Dendritic cell treated with granulocyte-macrophage colony-stimulating factor and Interleukin-4, amounts not matched to agents 40 ng/mL and 50 ng/mL, for 4 days (primary cell): ENCODE data around the gene KBTBD4.
"Not testable (repeated sequence)": the region's sequence is repeated elsewhere in the genome, so short reads cannot be mapped to it uniquely, and the experiment has no call there.

ENCODE experiments used
- H3K27ac Mint-ChIP-seq: one replicate; pipeline ENCODE4 v1.8.0; 2022; ENCODE audit warnings: mild to moderate bottlenecking, mixed read lengths
- H3K27me3 Mint-ChIP-seq: one replicate; pipeline ENCODE4 v1.8.0; 2022; ENCODE audit warnings: mild to moderate bottlenecking, mixed read lengths
- H3K36me3 Mint-ChIP-seq: one replicate; pipeline ENCODE4 v1.8.0; 2022; ENCODE audit warnings: low read depth, mixed read lengths
- H3K4me1 Mint-ChIP-seq: one replicate; pipeline ENCODE4 v1.8.0; 2022; ENCODE audit warnings: low read depth, mixed read lengths
- H3K4me3 Mint-ChIP-seq: one replicate; pipeline ENCODE4 v1.8.0; 2022; ENCODE audit warnings: mild to moderate bottlenecking, moderate library complexity, mixed read lengths
- H3K9me3 Mint-ChIP-seq: one replicate; pipeline ENCODE4 v1.8.0; 2022; ENCODE audit warnings: mixed read lengths
- intact Hi-C: fragments of 100-400 bp; cut with micrococcal nuclease; formaldehyde crosslinking; loops from one replicate; pipeline ENCODE4 v1.15.0; 2022

The KBTBD4 gene

DNA sequence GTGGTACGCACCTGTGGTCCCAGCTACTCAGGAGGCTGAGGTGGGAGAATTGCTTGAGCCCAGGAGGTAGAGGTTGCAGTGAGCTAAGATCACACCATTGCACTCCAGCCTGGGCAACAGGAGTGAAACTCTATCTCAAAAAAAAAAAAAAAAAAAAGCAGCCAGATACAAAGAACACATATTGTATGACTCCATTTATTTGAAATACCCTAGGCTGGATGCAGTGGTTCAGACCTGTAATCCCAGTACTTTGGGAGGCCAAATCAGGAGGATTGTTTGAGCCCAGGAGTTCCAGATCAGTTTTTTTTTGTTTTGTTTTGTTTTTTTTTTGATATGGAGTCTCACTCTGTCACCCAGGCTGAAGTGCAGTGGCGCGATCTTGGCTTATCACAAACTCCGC, 16.4 kb downstream of the KBTBD4 start:
- H3K27me3 Mint-ChIP-seq, H3K4me3 Mint-ChIP-seq, intact Hi-C loops, H3K9me3 Mint-ChIP-seq, H3K27ac Mint-ChIP-seq, H3K36me3 Mint-ChIP-seq: not testable (repeated sequence)
- peaks cover 31% of the 10 kb centered on the region for H3K4me1 Mint-ChIP-seq

- no peaks in the 10 kb centered on the region for H3K9me3 Mint-ChIP-seq
- H3K4me3 Mint-ChIP-seq: no peak overlapping the region
- no peaks in the 10 kb centered on the region for H3K36me3 Mint-ChIP-seq
- intact Hi-C loops: no loop called here
- H3K4me1 Mint-ChIP-seq: peaks cover 22% of the 10 kb centered on the region
- no peaks in the 10 kb centered on the region for H3K27me3 Mint-ChIP-seq
- no peak overlapping the region for H3K27ac Mint-ChIP-seq
Measured at GRCh38 chr11:47560426-47560825, 18.3 kb downstream of the KBTBD4 start.

DNA sequence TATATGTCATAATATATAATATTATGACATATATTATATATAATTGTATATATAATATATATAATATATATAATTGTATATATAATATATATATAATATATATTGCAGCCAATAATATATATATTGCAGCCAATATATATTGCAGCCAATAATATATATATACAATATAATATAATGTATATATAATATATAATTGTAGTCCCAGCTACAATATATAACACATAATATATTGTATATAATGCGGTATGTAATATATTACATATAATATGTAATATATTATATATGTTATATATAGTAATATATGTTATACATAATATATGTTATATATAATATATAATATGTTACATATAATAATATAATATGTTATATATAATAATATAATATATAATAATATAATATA, 20.1 kb downstream of the KBTBD4 start:
- Mint-ChIP-seq H3K27me3 (no peaks in the 10 kb centered on the region), H3K36me3 (no peaks in the 10 kb centered on the region), H3K27ac (no peak overlapping the region), H3K4me1 (peaks cover 19% of the 10 kb centered on the region), H3K4me3 (no peak overlapping the region), H3K9me3 (no peaks in the 10 kb centered on the region)
- intact Hi-C loops: loop anchor here (10.0 kb wide), 1 partner anchor 56 kb away; no protein-coding TSS in a partner anchor

- H3K27ac Mint-ChIP-seq, H3K36me3 Mint-ChIP-seq, H3K27me3 Mint-ChIP-seq, H3K9me3 Mint-ChIP-seq, H3K4me3 Mint-ChIP-seq: not testable (repeated sequence)
- peaks cover 26% of the 10 kb centered on the region for H3K4me1 Mint-ChIP-seq
- intact Hi-C loops: loop anchor here (10.0 kb wide), 1 partner anchor 58 kb away; no protein-coding TSS in a partner anchor
Measured at GRCh38 chr11:47557004-47557403, 21.8 kb downstream of the KBTBD4 start.

- Mint-ChIP-seq H3K9me3 (no peaks in the 10 kb centered on the region), H3K27ac (peak overlapping the region; percentile 99), H3K27me3 (no peaks in the 10 kb centered on the region), H3K4me3 (peak overlapping the region; percentile 97), H3K36me3 (peaks cover 34% of the 10 kb centered on the region), H3K4me1 (peaks cover 40% of the 10 kb centered on the region)
- intact Hi-C loops: loop anchor here (2.0 to 10.0 kb wide), 3 partner anchors 36 to 61 kb away; no protein-coding TSS in a partner anchor
Measured at GRCh38 chr11:47553406-47553743, 25.4 kb downstream of the KBTBD4 start.

DNA sequence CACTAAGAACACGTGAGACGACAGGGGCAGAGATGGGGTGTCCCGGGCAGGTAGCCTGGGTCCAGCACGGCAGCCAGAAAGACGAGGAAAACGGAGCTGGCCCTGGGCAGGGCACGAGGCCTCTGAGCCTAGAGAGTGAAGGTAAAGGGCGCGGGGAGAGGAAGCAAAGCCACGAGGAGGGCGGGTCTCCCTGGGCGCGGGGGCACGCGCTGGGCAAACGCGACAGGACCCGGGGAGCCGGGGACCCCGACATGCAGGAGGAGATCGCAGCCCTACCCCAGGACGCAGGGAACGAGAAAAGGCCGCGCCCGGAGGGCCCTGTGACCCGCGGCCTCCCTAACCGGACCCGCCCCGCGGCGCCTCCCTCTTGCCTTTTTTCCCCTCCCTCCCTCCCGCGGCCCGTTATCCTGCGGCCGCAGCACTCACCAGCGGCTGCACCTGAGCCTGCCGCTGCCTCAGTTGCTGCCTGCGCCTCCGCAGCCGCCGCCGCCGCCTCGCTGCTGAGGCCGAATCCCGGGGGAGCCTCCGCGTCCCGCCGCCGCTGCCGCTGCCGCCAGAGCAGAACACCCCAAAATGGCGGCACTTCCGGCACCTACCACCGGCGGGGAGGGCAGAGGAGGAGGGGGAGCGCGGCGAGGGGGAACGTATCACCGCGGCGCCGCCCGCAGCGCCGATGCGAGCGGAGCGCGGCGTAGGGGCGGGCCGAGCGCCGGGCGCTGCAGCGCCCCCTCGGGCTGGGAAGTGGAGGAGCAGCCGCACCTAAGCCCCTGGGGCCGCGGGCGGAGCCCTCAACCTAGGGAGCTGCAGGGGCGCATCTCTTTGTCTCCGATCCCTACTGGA, 26.0 kb downstream of the KBTBD4 start, which contains the start of gene CELF1:
CELF1 (minus strand) TSS at position 567 of the 840 bp plus-strand sequence. CDS start 53,609 bp downstream, outside the sequence.
- Mint-ChIP-seq H3K4me1 (peaks cover 46% of the 10 kb centered on the region), H3K27ac (peak within 1 kb of the TSS; percentile 99), H3K27me3 (no peaks in the 10 kb centered on the region), H3K36me3 (peaks cover 40% of the 10 kb centered on the region), H3K4me3 (peak within 1 kb of the TSS; percentile 97), H3K9me3 (no peaks in the 10 kb centered on the region)
- intact Hi-C loops: loop anchor here (2.0 to 10.0 kb wide), 3 partner anchors 35 to 62 kb away; no protein-coding TSS in a partner anchor

GRCh38 chr11:47552056-47552565, 26.7 kb downstream of the KBTBD4 start:
- H3K27ac Mint-ChIP-seq: peak overlapping the region; percentile 99
- no peaks in the 10 kb centered on the region for H3K9me3 Mint-ChIP-seq
- H3K36me3 Mint-ChIP-seq: peaks cover 44% of the 10 kb centered on the region
- H3K27me3 Mint-ChIP-seq: no peaks in the 10 kb centered on the region
- peak overlapping the region; percentile 97 for H3K4me3 Mint-ChIP-seq
- intact Hi-C loops: loop anchor here (2.0 to 10.0 kb wide), 3 partner anchors 35 to 63 kb away; no protein-coding TSS in a partner anchor
- H3K4me1 Mint-ChIP-seq: peaks cover 52% of the 10 kb centered on the region

- H3K36me3 Mint-ChIP-seq: peaks cover 51% of the 10 kb centered on the region
Measured at GRCh38 chr11:47551086-47551485, 27.7 kb downstream of the KBTBD4 start.

DNA sequence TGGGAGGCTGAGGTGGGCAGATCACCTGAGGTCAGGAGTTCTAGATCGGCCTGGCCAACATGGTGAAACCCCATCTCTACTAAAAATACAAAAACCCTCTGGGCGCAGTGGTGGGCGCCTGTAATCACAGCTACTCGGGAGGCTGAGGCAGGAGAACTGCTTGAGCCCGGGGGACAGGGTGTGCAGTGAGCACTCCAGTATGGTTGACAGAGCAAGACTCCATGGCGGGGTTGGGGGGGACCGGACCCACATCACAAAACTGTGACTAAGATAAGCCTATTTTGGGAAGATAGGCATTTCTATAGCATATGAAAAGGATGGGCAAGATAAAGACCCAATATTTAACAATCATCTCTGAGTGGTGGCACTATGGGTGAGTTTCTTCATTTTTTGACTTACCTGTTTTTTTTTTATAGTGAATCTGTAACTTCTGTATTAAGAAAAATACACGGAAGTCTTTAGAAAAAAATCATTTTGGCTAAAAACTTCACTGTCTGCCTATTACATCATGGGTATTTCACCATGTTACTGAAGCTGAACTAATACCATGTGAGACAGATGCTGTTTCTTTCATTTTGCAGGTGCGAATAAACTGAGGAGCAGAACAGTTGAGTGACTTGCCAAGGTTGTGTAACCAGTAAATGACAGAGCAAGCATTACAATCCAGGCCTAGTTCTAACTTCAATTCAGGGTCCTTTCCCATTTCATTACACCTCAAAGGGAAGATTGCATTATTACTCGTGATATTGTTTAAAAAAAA, 28.3 kb downstream of the KBTBD4 start:
- peaks cover 56% of the 10 kb centered on the region for H3K4me1 Mint-ChIP-seq
- H3K27ac Mint-ChIP-seq: no peak overlapping the region
- intact Hi-C loops: loop anchor here (5.0 to 10.0 kb wide), 2 partner anchors 33 to 64 kb away; no protein-coding TSS in a partner anchor

More at GRCh38 chr11:47551086-47551485, 27.7 kb downstream of the KBTBD4 start:
- H3K9me3 Mint-ChIP-seq: no peaks in the 10 kb centered on the region
- H3K4me1 Mint-ChIP-seq: peaks cover 56% of the 10 kb centered on the region
- intact Hi-C loops: loop anchor here (5.0 to 10.0 kb wide), 2 partner anchors 34 to 64 kb away; no protein-coding TSS in a partner anchor
- peak overlapping the region; percentile 97 for H3K4me3 Mint-ChIP-seq
- H3K27ac Mint-ChIP-seq: peak overlapping the region; percentile 99
- H3K27me3 Mint-ChIP-seq: no peaks in the 10 kb centered on the region

GRCh38 chr11:47546274-47546673, 32.5 kb downstream of the KBTBD4 start:
- intact Hi-C loops, H3K27ac Mint-ChIP-seq, H3K9me3 Mint-ChIP-seq, H3K27me3 Mint-ChIP-seq, H3K4me3 Mint-ChIP-seq: not testable (repeated sequence)
- Mint-ChIP-seq H3K4me1 (peaks cover 60% of the 10 kb centered on the region), H3K36me3 (peaks cover 55% of the 10 kb centered on the region)

More for the DNA sequence above, 28.3 kb downstream of the KBTBD4 start:
- H3K27me3 Mint-ChIP-seq: no peaks in the 10 kb centered on the region
- H3K4me3 Mint-ChIP-seq: peak overlapping the region; percentile 13
- H3K9me3 Mint-ChIP-seq: no peaks in the 10 kb centered on the region
- H3K36me3 Mint-ChIP-seq: peaks cover 56% of the 10 kb centered on the region

GRCh38 chr11:47545298-47545697, 33.5 kb downstream of the KBTBD4 start:
- Mint-ChIP-seq H3K9me3 (no peaks in the 10 kb centered on the region), H3K27ac (no peak overlapping the region), H3K36me3 (peaks cover 56% of the 10 kb centered on the region), H3K4me1 (peaks cover 63% of the 10 kb centered on the region), H3K4me3 (no peak overlapping the region), H3K27me3 (no peaks in the 10 kb centered on the region)
- intact Hi-C loops: no loop called here

GRCh38 chr11:47541070-47541469, 37.7 kb downstream of the KBTBD4 start:
- no peaks in the 10 kb centered on the region for H3K27me3 Mint-ChIP-seq
- H3K9me3 Mint-ChIP-seq: no peaks in the 10 kb centered on the region
- intact Hi-C loops: no loop called here
- H3K36me3 Mint-ChIP-seq: peaks cover 49% of the 10 kb centered on the region
- no peak overlapping the region for H3K4me3 Mint-ChIP-seq
- H3K4me1 Mint-ChIP-seq: peaks cover 60% of the 10 kb centered on the region
- H3K27ac Mint-ChIP-seq: peak overlapping the region; percentile 74

- Mint-ChIP-seq H3K36me3 (peaks cover 58% of the 10 kb centered on the region), H3K4me3 (no peak overlapping the region), H3K27me3 (no peaks in the 10 kb centered on the region), H3K4me1 (peaks cover 67% of the 10 kb centered on the region), H3K27ac (peak overlapping the region; percentile 74), H3K9me3 (no peaks in the 10 kb centered on the region)
- intact Hi-C loops: no loop called here
Measured at GRCh38 chr11:47539681-47540039, 39.1 kb downstream of the KBTBD4 start.
